ENCODE data around the gene TRAK2. TPM values are rescaled to one million over a fixed set of nuclear protein-coding genes. Genes with fewer than 3 reads are reported as not detected.

Gene TRAK2
- total and polyA plus RNA-seq, 2 experiments from 2014 or later, result 6.7 to 17.0 TPM

DNA sequence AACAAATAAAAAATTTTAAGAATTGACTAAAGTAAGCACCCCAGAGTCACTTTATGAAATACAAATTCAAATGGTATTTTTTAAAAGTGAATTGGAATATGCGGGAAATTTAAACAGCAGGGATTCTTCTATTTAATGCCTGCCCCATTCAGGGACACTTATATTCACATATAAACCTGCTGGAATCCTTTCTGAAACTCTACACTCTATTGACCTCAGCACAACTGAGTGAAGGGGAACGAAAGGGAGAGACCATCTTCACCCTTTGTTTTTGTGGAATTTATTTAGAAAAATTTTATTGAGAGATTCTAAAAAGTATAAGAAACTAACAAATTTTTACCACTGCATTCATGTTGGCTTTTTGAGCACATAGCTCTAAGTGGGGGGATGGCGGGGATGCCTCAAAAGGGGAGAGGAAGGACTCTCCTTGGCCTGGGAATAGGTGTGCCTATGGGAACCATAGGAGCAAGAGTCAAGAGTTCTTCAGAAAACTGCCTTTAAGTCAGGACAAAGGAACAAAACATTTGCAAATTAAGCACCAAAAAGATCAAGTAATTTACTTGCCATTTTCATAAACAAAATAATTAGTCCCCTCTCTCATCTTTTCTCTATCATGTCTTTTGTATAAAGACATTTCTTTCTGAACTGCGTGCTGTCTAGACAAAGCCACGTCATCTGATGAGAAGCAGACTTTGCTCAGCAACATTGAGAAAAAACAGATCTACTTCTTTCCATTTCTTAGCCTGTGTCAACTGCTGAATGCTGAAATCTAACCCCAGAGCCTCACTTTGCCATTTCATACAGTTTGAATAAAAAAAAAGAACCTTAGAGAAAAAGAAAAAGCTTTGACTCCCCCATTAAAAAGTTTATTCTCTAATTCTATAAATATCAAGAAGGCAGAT, 72.5 kb downstream of the TRAK2 start:
- Histone ChIP-seq H3K27ac (ENCODE audit: low read depth) (peak overlapping the region; percentile 4; the same call in 1 of the 2 replicates), H3K4me3 (no peak overlapping the region), H3K36me3 (ENCODE audit: insufficient read depth) (no peaks in the 10 kb centered on the region), H2AFZ (no peak overlapping the region), H3K79me2 (replicated peaks; ENCODE audit: insufficient read depth) (no peaks in the 10 kb centered on the region), H3F3A (replicated peaks; ENCODE audit: low read depth) (no peaks in the 10 kb centered on the region), H3K4me1 (ENCODE audit: insufficient read depth) (peaks cover 5% of the 10 kb centered on the region; the same call in 1 of the 2 replicates), H3K27me3 (ENCODE audit: insufficient read depth) (no peaks in the 10 kb centered on the region), H4K20me1 (replicated peaks; ENCODE audit: insufficient read depth) (no peaks in the 10 kb centered on the region), H3K9me2 (ENCODE audit: insufficient read depth) (no peaks in the 10 kb centered on the region), H3K4me2 (no peak overlapping the region)
- peaks cover 3% of the 10 kb centered on the region; the same call in 2 of the 3 replicates for H3K9me3 Mint-ChIP-seq
- no peak overlapping the region for H3K4me3 Mint-ChIP-seq
- H3K27me3 Mint-ChIP-seq (ENCODE audit: insufficient read depth, low read depth, poor library complexity), result peaks cover 2% of the 10 kb centered on the region
- TF ChIP-seq CREB1 (CRISPR knock-in tag; IDR thresholded peaks at IDR 0.05; ENCODE audit: low read depth) (no peak), JUNB (IDR thresholded peaks at IDR 0.05; ENCODE audit: unreplicated experiment) (no peak), STAT1 (IDR thresholded peaks at IDR 0.05; ENCODE audit: unreplicated experiment) (no peak), EZH2 (IDR thresholded peaks at IDR 0.05; ENCODE audit: low read depth, unreplicated experiment) (no peak), POLR2AphosphoS5 (IDR thresholded peaks at IDR 0.05; ENCODE audit: low read depth) (no peak)
- TF ChIP-seq, protein P1, sequence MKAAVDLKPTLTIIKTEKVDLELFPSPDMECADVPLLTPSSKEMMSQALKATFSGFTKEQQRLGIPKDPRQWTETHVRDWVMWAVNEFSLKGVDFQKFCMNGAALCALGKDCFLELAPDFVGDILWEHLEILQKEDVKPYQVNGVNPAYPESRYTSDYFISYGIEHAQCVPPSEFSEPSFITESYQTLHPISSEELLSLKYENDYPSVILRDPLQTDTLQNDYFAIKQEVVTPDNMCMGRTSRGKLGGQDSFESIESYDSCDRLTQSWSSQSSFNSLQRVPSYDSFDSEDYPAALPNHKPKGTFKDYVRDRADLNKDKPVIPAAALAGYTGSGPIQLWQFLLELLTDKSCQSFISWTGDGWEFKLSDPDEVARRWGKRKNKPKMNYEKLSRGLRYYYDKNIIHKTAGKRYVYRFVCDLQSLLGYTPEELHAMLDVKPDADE (IDR thresholded peaks at IDR 0.05), result no peak
- TF ChIP-seq, protein P2, sequence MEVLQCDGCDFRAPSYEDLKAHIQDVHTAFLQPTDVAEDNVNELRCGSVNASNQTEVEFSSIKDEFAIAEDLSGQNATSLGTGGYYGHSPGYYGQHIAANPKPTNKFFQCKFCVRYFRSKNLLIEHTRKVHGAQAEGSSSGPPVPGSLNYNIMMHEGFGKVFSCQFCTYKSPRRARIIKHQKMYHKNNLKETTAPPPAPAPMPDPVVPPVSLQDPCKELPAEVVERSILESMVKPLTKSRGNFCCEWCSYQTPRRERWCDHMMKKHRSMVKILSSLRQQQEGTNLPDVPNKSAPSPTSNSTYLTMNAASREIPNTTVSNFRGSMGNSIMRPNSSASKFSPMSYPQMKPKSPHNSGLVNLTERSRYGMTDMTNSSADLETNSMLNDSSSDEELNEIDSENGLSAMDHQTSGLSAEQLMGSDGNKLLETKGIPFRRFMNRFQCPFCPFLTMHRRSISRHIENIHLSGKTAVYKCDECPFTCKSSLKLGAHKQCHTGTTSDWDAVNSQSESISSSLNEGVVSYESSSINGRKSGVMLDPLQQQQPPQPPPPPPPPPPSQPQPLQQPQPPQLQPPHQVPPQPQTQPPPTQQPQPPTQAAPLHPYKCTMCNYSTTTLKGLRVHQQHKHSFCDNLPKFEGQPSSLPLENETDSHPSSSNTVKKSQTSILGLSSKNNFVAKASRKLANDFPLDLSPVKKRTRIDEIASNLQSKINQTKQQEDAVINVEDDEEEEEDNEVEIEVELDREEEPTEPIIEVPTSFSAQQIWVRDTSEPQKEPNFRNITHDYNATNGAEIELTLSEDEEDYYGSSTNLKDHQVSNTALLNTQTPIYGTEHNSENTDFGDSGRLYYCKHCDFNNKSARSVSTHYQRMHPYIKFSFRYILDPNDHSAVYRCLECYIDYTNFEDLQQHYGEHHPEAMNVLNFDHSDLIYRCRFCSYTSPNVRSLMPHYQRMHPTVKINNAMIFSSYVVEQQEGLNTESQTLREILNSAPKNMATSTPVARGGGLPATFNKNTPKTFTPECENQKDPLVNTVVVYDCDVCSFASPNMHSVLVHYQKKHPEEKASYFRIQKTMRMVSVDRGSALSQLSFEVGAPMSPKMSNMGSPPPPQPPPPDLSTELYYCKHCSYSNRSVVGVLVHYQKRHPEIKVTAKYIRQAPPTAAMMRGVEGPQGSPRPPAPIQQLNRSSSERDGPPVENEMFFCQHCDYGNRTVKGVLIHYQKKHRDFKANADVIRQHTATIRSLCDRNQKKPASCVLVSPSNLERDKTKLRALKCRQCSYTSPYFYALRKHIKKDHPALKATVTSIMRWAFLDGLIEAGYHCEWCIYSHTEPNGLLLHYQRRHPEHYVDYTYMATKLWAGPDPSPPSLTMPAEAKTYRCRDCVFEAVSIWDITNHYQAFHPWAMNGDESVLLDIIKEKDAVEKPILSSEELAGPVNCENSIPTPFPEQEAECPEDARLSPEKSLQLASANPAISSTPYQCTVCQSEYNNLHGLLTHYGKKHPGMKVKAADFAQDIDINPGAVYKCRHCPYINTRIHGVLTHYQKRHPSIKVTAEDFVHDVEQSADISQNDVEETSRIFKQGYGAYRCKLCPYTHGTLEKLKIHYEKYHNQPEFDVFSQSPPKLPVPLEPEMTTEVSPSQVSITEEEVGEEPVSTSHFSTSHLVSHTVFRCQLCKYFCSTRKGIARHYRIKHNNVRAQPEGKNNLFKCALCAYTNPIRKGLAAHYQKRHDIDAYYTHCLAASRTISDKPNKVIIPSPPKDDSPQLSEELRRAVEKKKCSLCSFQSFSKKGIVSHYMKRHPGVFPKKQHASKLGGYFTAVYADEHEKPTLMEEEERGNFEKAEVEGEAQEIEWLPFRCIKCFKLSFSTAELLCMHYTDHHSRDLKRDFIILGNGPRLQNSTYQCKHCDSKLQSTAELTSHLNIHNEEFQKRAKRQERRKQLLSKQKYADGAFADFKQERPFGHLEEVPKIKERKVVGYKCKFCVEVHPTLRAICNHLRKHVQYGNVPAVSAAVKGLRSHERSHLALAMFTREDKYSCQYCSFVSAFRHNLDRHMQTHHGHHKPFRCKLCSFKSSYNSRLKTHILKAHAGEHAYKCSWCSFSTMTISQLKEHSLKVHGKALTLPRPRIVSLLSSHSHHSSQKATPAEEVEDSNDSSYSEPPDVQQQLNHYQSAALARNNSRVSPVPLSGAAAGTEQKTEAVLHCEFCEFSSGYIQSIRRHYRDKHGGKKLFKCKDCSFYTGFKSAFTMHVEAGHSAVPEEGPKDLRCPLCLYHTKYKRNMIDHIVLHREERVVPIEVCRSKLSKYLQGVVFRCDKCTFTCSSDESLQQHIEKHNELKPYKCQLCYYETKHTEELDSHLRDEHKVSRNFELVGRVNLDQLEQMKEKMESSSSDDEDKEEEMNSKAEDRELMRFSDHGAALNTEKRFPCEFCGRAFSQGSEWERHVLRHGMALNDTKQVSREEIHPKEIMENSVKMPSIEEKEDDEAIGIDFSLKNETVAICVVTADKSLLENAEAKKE (CRISPR knock-in tag; IDR thresholded peaks at IDR 0.05), result no peak
- DNase-seq (ENCODE audit: low spot score) (peak; percentile 21), ATAC-seq (peak; percentile 88)
- H3K27ac Mint-ChIP-seq, result peak overlapping the region; percentile 79
- H3K36me3 Mint-ChIP-seq (ENCODE audit: low read depth), result peaks cover 24% of the 10 kb centered on the region
- H3K4me1 Mint-ChIP-seq, result peaks cover 13% of the 10 kb centered on the region

Measured in GM23338 (cell line).